Inflammatory macrophage treated with lipopolysaccharide for 4 hours (primary cell): Measurements from ENCODE around the gene PXYLP1.
"Not testable (repeated sequence)": the region's sequence is repeated elsewhere in the genome, so short reads cannot be mapped to it uniquely, and the experiment has no call there.

Source experiments
- DNase-seq: peaks from one replicate; pipeline ENCODE4 v3.0.0-alpha.2; 2020

The PXYLP1 gene, protein sequence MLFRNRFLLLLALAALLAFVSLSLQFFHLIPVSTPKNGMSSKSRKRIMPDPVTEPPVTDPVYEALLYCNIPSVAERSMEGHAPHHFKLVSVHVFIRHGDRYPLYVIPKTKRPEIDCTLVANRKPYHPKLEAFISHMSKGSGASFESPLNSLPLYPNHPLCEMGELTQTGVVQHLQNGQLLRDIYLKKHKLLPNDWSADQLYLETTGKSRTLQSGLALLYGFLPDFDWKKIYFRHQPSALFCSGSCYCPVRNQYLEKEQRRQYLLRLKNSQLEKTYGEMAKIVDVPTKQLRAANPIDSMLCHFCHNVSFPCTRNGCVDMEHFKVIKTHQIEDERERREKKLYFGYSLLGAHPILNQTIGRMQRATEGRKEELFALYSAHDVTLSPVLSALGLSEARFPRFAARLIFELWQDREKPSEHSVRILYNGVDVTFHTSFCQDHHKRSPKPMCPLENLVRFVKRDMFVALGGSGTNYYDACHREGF

GRCh38 chr3:141231101-141231951 is at the start of gene PXYLP1:
Gene PXYLP1, plus strand, starts transcription at chr3:141231825. Its CDS starts 28,351 bp downstream, at chr3:141260176.
- peak; percentile 87 for DNase-seq

GRCh38 chr3:141183606-141184005 is 48.0 kb upstream of the PXYLP1 start:
- DNase-seq: no peak

DNA sequence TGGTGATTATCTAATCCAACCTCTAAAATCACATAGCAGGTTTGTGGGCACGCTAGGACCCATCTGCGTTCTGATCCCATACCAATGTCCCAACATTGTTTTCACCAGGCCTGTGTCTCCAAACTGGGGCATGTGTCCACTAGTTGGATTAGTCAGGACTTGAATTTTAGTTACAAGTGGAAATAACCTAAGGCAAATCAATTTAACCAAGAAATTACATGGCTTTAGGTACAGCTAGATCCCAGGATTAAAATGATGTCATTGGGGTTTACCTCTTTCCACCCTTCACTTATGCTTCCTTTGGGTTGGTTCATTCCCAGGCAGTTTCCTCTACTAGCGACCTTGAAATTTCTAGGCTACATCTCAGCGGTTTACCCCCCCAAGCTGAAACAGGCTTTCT is 47.2 kb upstream of the PXYLP1 start:
- DNase-seq: no peak

- DNase-seq: no peak
Measured at GRCh38 chr3:141191097-141191749, 40.4 kb upstream of the PXYLP1 start.

DNA sequence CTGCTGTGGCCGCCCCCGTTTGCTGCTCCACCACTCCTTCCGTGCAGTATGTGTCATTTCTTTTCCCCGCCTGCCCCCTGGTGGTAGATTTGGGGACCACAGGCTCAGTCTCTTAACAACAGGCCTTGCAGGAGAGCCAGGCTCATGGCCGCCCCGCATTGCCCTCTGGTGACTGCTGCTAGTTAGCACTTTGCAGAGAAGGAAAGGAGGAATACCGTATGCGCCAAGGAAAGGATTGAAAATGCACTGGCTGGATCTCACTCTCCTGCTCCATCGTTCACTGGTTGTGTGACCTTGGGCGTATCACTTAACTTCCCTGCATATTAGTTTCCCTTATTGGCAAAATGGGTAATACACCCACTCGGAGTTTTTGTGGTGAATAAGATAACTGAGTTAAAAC is 39.3 kb upstream of the PXYLP1 start:
- peak; percentile 92 for DNase-seq

DNA sequence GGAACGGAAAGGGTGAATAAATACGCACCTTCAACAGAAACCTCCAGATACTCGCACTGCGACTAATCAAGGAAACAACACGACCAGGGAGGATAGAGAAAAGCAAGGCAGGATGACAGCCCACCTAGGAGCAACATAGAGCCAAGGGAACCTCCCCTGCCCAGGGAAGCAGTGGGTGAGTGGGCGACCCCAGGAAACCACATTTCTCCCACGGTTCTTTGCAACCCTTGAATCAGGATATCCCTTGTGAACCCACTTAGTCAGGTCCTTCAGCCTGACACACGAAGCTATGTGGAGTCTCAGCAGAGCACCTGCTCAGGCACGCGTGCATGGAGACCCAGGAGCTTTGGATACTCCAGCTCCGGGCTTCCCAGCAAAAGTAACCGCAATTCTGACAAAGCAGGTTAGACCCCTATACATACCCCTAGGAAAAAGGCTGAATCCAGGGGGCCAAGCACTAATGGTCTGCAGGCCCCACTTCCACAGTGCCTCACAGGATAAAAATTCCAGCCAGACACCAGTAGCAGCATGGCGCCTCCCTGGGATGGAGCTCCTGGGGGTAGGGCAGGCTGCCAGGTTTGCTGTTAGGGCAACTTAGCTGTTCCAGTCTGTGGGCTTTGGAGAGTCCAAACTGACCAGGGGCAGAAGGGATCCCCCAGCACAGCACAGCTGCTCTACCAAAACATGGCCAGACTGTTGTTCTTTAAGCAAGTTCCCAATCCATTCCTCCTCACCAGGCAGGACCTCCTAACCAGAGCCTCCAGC is 38.4 kb upstream of the PXYLP1 start:
- no peak for DNase-seq

DNA sequence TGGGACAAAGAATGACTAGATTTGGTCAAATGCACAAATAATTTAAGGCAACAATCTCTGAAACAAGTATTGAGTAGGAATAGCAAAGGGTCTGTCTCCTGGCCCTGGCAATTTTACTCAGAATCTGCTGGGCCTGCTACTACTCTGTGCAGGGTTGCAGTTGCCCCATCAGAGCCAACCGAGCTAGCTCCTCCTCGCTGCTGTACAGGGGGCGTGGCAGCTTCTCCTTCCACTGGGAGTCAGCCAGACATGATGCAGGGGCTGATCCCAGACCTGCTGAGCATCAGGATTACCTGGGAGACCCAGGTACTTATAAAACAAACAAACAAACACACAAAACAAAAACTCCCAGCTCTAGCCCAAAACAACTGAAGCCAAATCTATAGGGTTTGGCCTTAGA is 30.5 kb upstream of the PXYLP1 start:
- no peak for DNase-seq

DNA sequence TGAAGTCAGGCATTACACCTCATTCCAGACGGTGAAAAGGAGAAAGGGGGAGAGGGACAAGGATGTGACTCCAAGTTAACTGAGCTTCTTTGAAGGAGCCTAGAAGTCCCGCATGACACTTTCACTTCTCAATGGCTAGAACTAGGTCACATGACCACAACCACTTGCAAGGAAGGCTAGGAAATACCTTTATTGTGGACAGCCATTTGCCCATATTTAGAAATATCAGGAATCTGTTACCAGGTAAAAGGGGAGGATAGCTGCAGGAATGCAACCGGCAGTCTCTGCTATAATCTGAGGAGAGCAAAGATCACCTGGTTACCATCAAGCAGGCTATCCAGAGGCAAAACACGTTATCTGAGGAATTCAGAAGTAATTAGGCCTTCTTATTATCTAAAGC is 28.9 kb upstream of the PXYLP1 start:
- no peak for DNase-seq

GRCh38 chr3:141203866-141204265 is 27.8 kb upstream of the PXYLP1 start:
- DNase-seq: no peak

GRCh38 chr3:141204343-141204742 is 27.3 kb upstream of the PXYLP1 start:
- no peak for DNase-seq

DNA sequence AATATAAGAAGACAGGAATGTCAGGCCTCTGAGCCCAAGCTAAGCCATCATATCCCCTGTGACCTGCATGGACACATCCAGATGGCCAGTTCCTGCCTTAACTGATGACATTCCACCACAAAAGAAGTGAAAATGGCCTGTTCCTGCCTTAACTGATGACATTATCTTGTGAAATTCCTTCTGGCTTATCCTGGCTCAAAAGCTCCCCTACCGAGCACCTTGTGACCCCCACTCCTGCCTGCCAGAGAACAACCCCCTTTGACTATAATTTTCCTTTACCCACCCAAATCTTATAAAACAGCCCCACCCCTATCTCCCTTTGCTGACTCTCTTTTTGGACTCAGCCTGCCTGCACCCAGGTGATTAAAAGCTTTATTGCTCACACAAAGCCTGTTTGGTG is 20.3 kb upstream of the PXYLP1 start:
- DNase-seq: not testable (repeated sequence)

DNA sequence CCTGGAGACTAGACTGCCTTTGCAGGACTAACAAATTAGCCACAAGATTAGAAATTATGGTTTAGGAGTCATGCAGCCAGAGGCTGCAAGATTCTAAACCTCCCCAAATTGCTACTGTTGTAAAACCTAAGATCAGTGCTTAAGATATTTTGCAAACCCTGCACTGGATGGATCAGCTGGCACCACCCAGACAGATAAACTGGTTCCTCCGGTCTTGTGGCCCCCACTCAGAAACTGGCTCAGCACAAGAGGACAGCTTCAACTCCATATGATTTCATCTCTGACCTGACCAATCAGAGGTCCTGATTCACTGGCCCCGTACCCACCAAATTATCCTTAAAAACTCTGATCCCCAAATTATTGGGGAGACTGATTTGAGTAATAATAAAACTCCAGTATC is 19.5 kb upstream of the PXYLP1 start:
- DNase-seq: no peak

- DNase-seq: no peak
Measured at GRCh38 chr3:141212555-141212954, 19.1 kb upstream of the PXYLP1 start.

- DNase-seq: no peak
Measured at GRCh38 chr3:141216975-141217374, 14.7 kb upstream of the PXYLP1 start.

DNA sequence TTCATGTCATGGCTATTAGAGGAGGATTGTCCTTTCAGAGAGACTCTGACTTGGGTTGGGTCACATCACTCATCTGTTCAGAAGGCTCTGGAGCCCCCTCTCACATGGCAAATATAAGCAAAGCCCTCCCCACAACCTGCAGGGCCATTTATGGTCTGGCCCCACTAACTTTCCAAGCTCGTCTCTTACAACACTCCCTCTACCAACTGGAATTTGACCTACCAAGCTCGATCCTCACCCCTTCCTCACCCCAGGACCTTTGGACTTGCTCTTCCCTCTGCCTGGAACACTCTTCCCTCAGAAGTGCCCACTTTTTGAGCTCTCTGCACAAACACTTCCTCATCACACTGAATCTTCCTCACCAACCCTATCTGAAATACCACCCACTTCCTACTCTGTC is 14.2 kb upstream of the PXYLP1 start:
- no peak for DNase-seq

DNA sequence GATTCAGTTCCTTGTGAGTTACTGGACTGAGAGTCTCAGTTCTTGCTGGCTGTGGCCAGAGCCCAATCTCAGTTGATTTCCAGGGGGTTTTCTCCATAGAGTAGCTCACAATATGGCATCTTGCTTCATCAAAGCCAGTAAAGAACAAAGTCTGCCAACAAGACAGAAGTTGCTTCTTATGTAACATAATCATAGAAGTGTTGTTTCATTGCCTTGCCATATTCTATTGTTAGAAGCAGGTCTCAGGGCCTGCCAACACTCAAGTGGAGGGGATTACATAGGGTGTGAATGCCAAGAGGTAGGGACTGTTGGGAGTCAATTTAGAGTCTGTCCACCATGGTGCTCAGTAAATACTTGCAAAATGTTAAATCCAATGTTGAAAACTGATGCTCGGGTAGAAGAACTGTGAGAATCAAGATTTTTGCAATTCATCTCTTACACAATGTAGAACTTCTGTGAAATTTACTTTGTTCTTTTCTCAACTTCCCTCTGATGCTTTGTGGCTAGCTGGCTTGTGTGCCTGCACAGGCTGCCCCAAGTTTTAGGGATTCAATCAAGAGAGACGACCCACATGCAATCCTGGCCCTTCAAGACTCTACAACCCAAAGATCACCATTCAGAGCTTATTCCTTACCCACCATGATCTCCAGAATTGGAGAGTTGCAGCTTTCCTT is 13.3 kb upstream of the PXYLP1 start:
- DNase-seq: peak; percentile 69

DNA sequence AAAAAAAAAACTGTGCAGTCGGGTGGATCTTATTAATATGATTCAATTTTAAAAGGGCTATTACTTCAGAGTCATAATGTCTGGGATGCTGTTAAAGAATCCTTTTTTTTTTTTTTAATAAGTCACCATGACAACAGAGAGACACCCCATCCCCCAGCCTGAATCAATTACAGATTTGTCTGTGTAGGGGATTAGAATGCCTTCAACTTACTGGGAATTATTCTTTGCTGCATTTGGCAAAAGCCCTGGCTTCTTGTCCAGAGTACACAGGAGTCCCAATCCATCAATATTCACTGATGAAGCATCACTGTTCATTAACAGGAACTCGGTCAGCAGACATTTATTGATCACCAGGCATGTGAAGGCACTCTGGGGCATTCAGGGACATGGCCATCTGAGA is 12.7 kb upstream of the PXYLP1 start:
- DNase-seq: no peak

GRCh38 chr3:141223673-141224166 is 7.9 kb upstream of the PXYLP1 start:
- no peak for DNase-seq

DNA sequence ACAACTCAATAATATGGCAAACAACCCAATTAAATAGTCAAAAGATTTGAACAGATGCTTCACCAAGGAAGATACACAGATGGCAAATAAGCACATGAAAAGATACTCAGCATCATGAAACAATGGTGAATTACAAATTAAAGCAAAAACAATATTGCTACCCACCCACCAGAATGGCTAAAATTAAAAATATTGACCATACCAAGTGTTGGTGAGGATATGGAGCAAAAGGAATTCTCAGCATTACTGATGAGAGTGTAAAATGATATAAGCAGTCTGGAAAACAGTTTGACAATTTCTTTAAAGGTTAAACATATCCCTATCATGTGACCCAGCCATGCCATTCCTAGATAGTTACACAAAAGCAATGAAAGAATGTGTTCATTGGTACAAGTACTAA is 5.7 kb upstream of the PXYLP1 start:
- DNase-seq: no peak

- DNase-seq: no peak
Measured at GRCh38 chr3:141227216-141227615, 4.4 kb upstream of the PXYLP1 start.

GRCh38 chr3:141227752-141228151 is 3.9 kb upstream of the PXYLP1 start:
- no peak for DNase-seq

DNA sequence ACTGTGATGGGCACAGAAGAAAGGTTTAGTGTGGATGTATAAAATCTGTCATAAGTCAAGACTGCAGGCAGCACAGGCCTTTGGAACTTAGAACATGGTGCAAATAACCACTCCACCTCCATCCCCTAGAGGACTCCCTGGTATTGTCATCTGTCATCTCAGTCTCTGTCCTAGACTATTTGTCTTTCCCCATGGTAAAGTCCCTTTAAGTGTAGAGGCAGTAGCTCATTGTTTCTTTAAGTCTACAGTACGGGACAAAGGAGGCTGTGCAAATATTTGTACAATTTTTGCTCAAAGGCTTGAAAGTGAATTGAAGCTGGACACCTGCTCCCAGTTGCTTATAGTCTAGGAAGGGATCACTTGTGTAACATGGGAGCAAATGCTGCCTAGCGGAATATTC is 3.2 kb upstream of the PXYLP1 start:
- DNase-seq: no peak
